Gastroesophageal sphincter (tissue), 3 donors: ENCODE measurements around the gene LDB2.

Experiments
- EP300 ChIP-seq: sonication (generic); formaldehyde crosslinking; IDR thresholded peaks from one replicate; pipeline ENCODE4 v1.6.1; 2017; ENCODE audit warnings: antibody characterized with exemption, mild to moderate bottlenecking
- TF ChIP-seq, protein P1 (sequence below), 4 experiments: fragments of 200-600 bp in 2 of 4; fragments of 450-650 bp in 2 of 4; sonication (generic) in 1 of 4; IDR thresholded peaks; one replicate each; pipeline ENCODE4 v1.5.1; 2017 to 2019; ENCODE audit warnings: antibody characterized with exemption in 4 of 4, mild to moderate bottlenecking in 2 of 4, moderate library complexity in 2 of 4

DNA sequence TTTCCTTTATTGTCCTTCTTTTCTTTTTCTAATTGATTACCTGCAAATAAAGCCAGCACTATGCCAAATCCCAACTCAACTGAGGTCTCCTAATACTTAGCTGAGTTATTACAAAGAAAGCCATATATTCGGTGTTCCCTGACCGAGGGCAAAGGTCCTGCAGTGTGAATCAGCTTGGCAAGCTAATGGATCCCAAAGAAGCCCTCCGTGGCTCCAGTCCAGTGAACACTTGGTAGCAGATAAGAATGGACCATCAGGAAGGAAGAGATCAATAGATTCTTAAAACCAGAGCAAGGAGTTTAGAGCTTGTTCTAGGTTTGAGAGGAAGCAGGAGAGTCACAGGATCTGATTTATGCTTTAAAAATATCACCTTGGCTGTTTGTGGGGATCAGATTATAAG is 8.5 kb downstream of the LDB2 start:
- TF ChIP-seq, protein P1, sequence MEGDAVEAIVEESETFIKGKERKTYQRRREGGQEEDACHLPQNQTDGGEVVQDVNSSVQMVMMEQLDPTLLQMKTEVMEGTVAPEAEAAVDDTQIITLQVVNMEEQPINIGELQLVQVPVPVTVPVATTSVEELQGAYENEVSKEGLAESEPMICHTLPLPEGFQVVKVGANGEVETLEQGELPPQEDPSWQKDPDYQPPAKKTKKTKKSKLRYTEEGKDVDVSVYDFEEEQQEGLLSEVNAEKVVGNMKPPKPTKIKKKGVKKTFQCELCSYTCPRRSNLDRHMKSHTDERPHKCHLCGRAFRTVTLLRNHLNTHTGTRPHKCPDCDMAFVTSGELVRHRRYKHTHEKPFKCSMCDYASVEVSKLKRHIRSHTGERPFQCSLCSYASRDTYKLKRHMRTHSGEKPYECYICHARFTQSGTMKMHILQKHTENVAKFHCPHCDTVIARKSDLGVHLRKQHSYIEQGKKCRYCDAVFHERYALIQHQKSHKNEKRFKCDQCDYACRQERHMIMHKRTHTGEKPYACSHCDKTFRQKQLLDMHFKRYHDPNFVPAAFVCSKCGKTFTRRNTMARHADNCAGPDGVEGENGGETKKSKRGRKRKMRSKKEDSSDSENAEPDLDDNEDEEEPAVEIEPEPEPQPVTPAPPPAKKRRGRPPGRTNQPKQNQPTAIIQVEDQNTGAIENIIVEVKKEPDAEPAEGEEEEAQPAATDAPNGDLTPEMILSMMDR (IDR thresholded peaks at IDR 0.05) = no peak
- no peak for TF ChIP-seq EP300
